Measurements from ENCODE around the gene ARSA.

ARSA gene

DNA sequence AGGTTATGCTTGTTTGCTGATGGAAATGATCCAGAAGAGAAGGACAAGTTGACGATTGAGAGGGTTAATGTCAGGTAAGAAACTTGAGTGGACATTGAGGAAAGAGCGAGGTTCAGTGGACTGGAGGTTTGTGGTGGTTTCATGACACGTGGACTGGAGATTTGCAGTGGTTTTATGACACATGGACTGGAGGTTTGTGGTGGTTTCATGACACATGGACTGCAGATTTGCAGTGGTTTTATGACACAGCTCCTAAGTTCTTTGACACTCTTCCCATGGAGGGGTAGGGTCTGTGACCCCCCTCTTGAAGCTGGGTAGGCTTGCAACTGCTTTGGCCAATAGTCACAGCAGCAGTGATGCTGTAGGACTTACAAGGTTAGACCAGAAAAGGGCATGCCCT lies 32.8 kb downstream of the ARSA start:
- no peak overlapping the region for H3K4me3 ChIP-seq (ENCODE audit: low read length)
- TF ChIP-seq ZNF274 (IDR thresholded peaks at IDR 0.05; ENCODE audit: low read depth, low read length) = no peak

- no peak overlapping the region for H3K4me3 ChIP-seq (ENCODE audit: low read length)
These were observed 40.5 kb downstream of the ARSA start for GRCh38 chr22:50587407-50587806.

DNA sequence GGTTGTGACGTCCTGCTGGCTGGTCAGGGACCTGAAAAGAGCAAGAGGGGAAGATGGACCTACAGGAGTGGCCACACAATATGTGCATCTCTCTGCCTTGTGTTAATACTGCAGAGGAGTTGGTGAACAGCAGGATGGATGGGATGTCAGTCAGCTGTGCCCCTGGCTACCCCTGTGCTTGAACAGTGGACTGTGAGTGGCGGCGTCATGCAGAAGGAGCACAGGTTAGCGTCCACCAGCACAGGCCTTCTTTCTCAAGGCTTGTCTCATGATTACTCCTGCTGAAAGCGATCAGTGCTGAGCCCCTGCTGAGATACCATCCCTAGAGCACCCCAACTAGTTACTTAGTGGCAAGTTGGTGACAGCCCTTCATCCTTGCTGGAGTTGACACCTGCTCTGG lies 41.5 kb downstream of the ARSA start:
- TF ChIP-seq ZNF274 (IDR thresholded peaks at IDR 0.05; ENCODE audit: low read depth, low read length) = no peak
- H3K4me3 ChIP-seq (ENCODE audit: low read length) = no peak overlapping the region

More at GRCh38 chr22:50587407-50587806, 40.5 kb downstream of the ARSA start:
- no peak for TF ChIP-seq ZNF274 (IDR thresholded peaks at IDR 0.05; ENCODE audit: low read depth, low read length)

- no peak for TF ChIP-seq ZNF274 (IDR thresholded peaks at IDR 0.05; ENCODE audit: low read depth, low read length)
- no peak overlapping the region for H3K4me3 ChIP-seq (ENCODE audit: low read length)
These were observed 42.2 kb downstream of the ARSA start for GRCh38 chr22:50585781-50586180.

GRCh38 chr22:50585238-50585637 lies 42.7 kb downstream of the ARSA start:
- no peak overlapping the region for H3K4me3 ChIP-seq (ENCODE audit: low read length)
- no peak for TF ChIP-seq ZNF274 (IDR thresholded peaks at IDR 0.05; ENCODE audit: low read depth, low read length)

DNA sequence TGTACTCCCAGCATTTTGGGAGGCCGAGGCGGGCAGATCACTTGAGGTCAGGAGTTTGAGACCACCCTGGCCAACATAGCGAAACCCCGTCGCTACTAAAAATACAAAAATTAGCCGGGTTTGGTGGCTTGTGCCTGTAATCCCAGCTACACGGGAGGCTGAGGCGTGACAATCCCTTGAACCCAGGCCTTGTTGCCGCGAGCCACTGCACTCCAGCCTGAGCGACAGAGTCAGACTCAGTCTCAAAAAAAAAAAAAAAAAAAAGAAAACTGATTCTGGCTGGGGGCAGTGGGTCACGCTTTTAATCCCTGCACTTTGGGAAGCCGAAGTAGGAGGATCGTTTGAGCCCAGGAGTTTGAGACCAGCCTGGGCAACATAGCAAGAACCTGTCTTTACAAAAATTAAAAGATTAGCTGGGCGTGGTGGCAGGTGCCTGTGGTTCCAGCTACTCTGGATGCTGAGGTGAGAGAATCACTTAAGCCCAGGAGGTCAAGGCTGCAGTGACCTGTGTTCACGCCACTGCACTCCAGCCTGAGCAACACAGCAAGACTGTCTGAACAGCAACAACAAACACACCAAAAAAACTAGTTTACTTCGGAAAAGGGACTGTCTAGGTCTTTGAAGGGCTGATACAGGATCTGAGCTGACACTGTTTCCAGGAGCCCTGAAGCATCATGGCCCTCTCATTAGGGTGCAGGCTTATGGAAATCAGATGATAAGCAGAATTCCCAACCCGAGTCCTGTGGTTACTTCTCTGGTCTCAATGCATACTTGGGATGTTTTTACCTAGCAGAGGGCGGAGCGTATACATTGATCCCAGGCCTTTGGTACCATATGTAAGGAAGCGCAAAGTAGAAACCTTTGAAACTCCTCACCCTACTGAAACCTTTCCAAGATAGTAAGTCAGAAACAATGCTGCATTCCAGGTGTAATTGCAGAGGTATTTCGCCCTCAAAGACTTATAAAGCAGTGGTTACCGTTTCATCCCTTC lies 43.6 kb downstream of the ARSA start:
- no peak for TF ChIP-seq ZNF274 (IDR thresholded peaks at IDR 0.05; ENCODE audit: low read depth, low read length)
- H3K4me3 ChIP-seq (ENCODE audit: low read length) = no peak overlapping the region; the same call in 1 of the 2 replicates

DNA sequence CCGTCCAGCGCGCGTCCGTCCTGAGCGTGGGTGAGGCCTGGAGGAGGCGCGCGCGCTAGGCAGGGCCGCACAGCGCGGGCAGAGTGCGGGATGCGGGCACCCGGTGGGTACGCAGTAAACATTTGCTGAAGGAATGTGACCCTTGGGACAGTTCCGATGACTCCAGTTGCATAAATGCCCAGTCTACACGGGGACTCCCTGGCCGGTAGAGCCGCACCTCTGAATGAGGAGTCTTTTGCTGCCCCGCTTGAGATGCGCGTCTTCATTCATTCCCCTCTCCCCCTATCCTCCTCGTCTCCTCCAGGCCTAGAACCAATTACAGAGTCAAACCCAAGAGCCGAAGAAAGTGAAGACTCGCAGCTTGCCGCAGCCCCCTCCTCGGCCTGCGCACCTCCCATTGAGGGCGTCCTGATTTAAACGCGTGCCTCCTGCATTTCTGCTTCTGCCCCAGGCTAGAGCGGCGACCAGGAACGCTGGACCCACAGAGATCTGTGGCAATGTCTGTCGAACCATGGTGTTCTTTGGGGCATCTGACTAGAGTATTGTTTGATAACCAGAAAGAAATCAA lies 44.6 kb downstream of the ARSA start:
- no peak for TF ChIP-seq ZNF274 (IDR thresholded peaks at IDR 0.05; ENCODE audit: low read depth, low read length)
- peak overlapping the region; percentile 71 for H3K4me3 ChIP-seq (ENCODE audit: low read length)

DNA sequence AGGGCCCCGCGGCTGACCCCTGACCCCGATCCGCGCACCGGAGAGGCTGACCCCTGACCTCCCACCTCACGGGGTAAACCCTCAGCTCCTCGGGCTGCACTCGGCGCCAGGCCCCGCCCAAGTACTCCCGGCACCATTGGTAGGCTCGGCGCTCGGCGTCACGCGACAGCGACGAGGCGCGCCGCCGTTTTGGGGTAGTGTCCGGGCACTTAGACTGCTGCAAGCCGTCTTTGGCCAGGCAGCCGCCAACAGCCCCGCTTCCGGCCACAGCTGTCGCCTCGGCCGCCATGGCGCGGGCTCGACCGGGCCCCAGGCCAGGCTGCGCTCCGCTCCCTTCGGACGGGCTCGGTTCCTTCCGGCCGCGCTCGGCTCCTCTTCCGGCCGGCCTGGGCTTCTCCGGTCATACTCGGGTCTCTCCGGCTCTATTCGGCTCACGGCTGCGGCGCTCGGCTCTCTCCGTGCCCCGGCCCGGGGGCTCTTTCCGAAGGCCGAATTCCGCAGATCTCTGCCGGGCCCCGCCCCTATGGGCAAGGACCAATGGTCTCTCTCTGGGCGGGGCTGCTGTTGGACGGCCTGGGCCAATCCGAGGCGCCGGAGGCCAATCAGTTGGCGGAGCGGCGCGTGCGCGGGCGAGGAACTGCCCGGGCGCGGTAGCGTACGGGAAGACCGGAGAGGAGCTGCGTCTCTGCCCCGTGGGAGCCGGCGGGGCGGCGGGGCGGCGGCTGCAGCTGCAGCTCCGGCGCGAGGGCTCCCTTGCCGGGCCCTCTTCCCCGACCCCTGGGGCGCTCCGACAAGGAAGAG lies 45.3 kb downstream of the ARSA start, which contains the start of gene CHKB:
Gene CHKB (minus strand): TSS at position 357 of the 801 bp plus-strand sequence. CDS start 68 bp downstream, at position 289.
- no peak for TF ChIP-seq ZNF274 (IDR thresholded peaks at IDR 0.05; ENCODE audit: low read depth, low read length)
- H3K4me3 ChIP-seq (ENCODE audit: low read length) = peak within 1 kb of the TSS; percentile 85

DNA sequence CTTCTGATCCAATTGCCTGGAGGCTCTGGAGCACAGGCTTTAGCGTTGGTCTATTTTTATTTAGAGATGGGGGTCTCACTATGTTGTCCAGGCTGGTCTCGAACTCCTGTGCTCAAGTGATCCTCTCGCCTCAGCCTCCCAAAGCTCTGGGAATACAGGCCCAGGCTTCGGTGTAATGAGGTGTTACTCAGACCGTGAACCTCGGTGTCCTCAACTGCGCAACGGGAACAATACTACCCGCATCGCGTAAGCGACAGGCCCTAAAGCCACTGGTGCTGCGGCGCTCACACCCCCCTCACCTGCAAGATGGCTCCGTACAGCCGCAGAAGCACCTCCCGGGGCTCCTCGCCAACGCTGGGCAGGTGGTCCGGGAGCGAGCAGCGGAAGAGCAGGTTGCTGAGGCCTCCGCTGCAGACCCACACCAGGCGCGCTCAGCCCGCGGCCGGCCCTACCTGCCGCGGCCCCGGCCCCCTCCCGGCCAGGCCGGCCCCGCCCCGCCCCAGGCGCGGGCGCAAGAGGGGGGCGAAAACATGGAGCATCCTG lies 45.9 kb downstream of the ARSA start:
- no peak for TF ChIP-seq ZNF274 (IDR thresholded peaks at IDR 0.05; ENCODE audit: low read depth, low read length)
- H3K4me3 ChIP-seq (ENCODE audit: low read length) = peak overlapping the region; percentile 85

GRCh38 chr22:50581031-50581949 lies 46.7 kb downstream of the ARSA start:
- H3K4me3 ChIP-seq (ENCODE audit: low read length) = peak overlapping the region; percentile 85
- TF ChIP-seq ZNF274 (IDR thresholded peaks at IDR 0.05; ENCODE audit: low read depth, low read length) = no peak

DNA sequence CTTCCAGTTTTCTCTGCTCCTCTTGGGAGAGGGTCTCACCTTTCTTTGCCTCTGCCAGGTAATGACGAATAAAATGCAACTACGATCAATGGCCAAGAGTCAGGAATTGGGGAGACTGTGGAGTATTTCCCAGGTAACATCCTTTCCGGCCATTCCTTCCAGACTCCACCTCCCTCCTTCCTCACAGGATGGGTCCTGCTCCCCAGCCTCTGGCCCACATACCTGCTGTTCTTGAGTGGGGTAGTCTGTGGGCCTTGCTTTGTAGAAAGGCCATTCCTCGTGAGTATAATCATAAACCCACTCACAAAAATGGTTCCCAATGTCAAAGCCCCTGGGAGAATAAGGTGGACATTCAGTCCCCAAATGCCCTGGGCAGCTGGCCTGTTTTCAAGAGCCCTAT lies 48.2 kb downstream of the ARSA start:
- no peak overlapping the region for H3K4me3 ChIP-seq (ENCODE audit: low read length)
- no peak for TF ChIP-seq ZNF274 (IDR thresholded peaks at IDR 0.05; ENCODE audit: low read depth, low read length)

DNA sequence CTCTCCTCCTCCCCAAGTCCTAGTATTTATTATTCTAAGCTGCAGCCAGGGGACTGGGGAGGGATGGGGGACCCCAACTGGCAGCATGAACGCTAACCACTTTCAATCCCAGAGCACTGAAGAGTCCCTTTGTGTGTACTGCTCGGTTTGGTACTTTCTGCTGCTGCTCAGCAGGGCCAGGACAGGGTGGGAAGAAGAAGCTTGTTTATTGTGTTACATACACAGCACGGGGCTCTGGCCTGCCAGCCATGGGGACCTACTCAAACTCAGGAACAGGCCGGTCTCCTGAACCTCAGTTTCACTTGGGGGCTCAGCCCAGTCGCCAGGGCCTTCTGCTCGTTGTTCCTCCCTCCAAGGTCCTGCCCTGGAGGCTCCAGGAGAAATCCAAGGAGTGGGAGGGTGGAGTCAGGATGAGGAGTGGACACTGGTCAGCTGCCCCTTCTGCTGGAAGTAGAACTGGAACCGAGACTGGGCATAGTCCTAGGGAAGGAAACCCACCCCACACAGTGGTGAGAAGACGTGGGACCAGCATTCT lies 49.1 kb downstream of the ARSA start:
- no peak for TF ChIP-seq ZNF274 (IDR thresholded peaks at IDR 0.05; ENCODE audit: low read depth, low read length)
- H3K4me3 ChIP-seq (ENCODE audit: low read length) = no peak overlapping the region
